HG03520 (cell line): ENCODE measurements around the gene PPP6R2.
A peak's percentile ranks its signal among the peaks of the same experiment; 100 is the strongest.
"Not testable (repeated sequence)": the region's sequence is repeated elsewhere in the genome, so short reads cannot be mapped to it uniquely, and the experiment has no call there.

Experiments
- ATAC-seq: cut with Tn5 transposase; IDR thresholded peaks from one replicate; pipeline ENCODE4 v1.9.1; 2021; ENCODE audit warnings: mild to moderate bottlenecking, moderate library complexity; ENCODE audit not compliant: unreplicated experiment

PPP6R2 gene

GRCh38 chr22:50317674-50318073 is 25.5 kb upstream of the PPP6R2 start:
- no peak for ATAC-seq

- ATAC-seq, result no peak
Observed at GRCh38 chr22:50318356-50318697, 24.8 kb upstream of the PPP6R2 start.

- ATAC-seq, result no peak
Observed at GRCh38 chr22:50318698-50319411, 24.3 kb upstream of the PPP6R2 start.

GRCh38 chr22:50319503-50319951 is 23.6 kb upstream of the PPP6R2 start:
- ATAC-seq, result no peak

GRCh38 chr22:50320116-50320515 is 23.0 kb upstream of the PPP6R2 start:
- no peak for ATAC-seq

- no peak for ATAC-seq
Observed at GRCh38 chr22:50320671-50321325, 22.3 kb upstream of the PPP6R2 start.

GRCh38 chr22:50322382-50323104 is 20.6 kb upstream of the PPP6R2 start:
- ATAC-seq, result not testable (repeated sequence)

- no peak for ATAC-seq
Observed at GRCh38 chr22:50323900-50324299, 19.2 kb upstream of the PPP6R2 start.

- no peak for ATAC-seq
Observed at GRCh38 chr22:50325444-50326224, 17.5 kb upstream of the PPP6R2 start.

- peak; percentile 21 for ATAC-seq
Observed at GRCh38 chr22:50326225-50326955, 16.7 kb upstream of the PPP6R2 start.

- peak; percentile 87 for ATAC-seq
Observed at GRCh38 chr22:50326956-50327710, 16.0 kb upstream of the PPP6R2 start, which contains the start of gene DENND6B. Gene DENND6B (minus strand): TSS chr22:50327012. CDS start chr22:50326988, 24 bp downstream.

GRCh38 chr22:50327711-50328019 is 15.5 kb upstream of the PPP6R2 start:
- ATAC-seq, result no peak

GRCh38 chr22:50329236-50329635 is 13.9 kb upstream of the PPP6R2 start:
- no peak for ATAC-seq

- ATAC-seq, result not testable (repeated sequence)
Observed at GRCh38 chr22:50334433-50334832, 8.7 kb upstream of the PPP6R2 start.

GRCh38 chr22:50337262-50338041 is 5.7 kb upstream of the PPP6R2 start:
- no peak for ATAC-seq

GRCh38 chr22:50338042-50338573 is 5.0 kb upstream of the PPP6R2 start:
- ATAC-seq, result no peak

GRCh38 chr22:50338860-50339462 is 4.2 kb upstream of the PPP6R2 start:
- no peak for ATAC-seq
